GM19455 (cell line): ENCODE data around the gene RBM42.
A peak's percentile ranks its signal among the peaks of the same experiment; 100 is the strongest.

Experiments used
- ATAC-seq: cut with Tn5 transposase; IDR thresholded peaks from one replicate; pipeline ENCODE4 v1.9.1; 2021; ENCODE audit not compliant: unreplicated experiment

The RBM42 gene

DNA sequence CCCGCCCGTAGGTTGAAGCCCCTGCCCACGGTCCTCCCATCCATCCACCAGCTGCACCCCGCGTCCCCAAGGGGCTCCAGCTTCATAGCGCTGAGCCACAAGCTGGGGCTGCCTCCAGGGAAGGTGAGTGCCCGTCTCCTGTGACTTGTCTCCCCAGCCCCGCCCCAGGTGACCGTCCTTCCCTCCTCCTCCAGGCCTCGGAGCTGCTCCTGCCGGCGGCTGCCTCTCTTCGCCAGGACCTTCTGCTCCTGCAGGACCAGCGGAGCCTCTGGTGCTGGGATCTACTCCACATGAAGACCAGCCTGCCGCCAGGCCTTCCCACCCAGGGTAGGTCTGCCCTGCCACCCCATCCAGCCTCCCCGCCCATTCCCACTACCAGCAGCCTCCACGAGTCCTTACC lies 8.8 kb upstream of the RBM42 start:
- ATAC-seq, result no peak

DNA sequence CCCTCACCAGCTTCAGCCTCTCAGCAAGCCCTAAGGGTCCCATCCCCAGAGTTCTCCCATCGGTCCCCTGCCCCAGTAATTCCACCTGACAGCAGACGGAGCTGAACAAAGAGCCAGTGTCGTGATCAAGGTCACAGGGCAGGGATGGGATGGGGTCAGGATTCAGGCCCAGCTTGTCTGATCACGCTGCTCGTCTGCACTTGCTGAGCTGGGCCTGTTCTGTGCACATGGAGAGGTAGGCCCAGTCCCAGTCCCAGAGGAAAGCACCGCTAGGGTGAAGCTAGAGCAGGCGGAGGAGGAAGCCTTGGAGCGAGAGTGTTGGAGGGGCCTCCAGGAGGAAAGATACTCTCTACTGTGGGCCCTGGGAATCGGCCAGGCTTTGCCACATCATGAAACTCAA lies 7.1 kb upstream of the RBM42 start:
- no peak for ATAC-seq

DNA sequence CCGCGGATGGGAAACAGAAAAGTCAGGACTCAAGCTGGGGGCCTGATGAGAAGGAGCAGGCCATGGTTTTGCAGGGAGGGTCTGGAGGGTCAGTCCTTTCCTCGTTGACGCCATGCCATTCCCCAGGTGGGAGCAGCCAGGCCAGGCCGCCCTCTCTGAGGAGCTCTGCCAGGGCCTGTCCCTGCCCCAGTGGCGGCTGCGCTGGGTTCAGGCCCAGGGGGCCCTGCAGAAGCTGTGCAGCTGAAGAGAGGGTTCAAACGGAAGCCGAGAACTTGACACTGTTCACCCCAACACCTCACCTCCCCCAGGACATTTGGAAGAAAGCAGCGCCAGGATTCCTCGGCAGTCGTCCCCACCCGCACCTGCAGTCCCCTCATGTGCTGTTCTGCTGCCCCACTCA lies 6.1 kb upstream of the RBM42 start:
- no peak for ATAC-seq

DNA sequence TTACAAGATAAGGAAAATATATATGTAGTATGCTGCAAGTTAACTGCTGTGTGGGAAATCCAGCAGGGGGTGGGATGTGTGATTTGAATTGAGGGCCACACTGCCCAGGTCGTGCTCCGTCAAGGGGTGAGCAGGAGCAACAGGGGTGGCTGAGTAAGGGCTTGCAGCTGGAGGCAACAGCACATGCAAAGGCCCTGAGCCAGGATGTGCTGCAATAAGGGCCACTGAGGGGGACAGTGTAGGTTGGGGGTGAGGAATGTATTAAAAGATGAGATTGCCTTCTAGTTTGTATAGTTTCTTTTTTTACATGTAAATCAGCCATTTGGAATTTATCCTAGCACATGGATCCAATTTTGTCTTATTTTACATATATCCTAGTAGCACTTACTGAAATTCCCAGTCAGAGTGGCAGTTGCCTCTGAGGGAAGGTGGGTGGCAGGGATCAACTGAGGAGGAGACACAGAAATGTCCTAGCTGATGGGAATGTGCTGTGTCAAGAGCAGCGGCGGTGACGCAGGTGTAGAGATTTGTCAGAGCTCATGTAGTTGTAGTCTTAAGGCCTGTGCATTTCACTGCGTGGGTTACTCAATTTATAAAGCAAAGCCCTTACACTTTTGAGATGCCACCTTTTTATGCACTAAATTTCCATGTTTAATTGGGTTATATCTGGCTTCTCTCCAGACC lies 5.4 kb upstream of the RBM42 start:
- no peak for ATAC-seq

DNA sequence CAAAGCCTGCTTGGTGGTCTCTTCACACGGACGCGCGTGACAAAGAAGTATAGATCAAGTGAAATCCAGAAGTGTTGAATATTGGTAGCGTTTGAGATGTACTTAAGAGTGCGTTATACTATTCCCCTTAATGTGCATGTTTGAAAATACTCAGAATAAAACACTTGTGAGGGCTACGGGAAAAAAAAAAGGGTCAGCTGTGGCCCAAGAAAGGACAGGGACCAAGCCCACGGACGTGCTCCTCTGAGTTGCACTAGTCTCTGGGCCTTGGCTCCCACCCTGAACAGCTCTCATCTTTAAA lies 622 bp upstream of the RBM42 start:
- peak; percentile 28 for ATAC-seq

DNA sequence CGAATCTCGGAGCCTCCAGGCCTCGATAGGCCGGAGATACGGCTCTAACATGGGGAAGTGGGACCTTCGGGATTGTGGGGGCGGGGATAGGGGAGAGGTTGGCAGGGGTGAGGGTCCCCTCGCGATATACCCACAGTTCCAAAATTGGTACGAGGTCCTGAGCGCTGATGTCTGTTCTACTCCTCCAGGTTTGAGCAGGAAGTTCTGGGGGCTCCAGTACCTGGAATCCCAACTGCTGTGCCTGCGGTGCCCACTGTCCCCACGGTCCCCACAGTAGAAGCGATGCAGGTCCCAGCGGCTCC lies 447 bp downstream of the RBM42 start:
- ATAC-seq, result no peak

DNA sequence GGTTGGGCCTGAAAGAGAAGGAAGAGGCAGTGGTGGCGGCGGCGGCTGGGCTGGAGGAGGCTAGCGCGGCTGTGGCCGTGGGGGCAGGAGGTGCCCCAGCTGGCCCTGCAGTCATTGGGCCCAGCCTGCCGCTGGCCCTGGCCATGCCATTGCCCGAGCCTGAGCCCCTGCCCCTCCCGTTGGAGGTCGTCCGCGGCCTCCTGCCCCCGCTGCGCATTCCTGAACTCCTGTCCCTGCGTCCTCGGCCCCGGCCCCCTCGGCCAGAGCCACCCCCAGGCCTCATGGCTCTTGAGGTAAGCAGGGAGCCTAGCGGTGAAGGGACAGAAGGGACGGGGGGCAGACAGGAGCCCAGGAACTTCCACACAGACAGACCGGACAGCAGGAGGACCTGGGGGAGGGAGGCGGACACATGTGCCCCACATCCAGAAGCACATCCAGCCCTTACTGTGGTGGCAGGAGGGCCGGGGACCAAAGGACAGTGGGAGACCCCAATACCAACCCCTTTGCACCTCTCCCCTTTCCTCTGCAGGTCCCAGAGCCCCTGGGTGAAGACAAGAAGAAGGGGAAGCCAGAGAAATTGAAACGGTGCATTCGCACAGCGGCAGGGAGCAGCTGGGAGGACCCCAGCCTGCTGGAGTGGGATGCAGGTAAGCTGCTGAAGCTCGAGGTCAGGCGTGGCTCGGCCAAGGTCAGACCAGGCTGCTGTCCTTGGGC lies 5.0 kb downstream of the RBM42 start:
- no peak for ATAC-seq

DNA sequence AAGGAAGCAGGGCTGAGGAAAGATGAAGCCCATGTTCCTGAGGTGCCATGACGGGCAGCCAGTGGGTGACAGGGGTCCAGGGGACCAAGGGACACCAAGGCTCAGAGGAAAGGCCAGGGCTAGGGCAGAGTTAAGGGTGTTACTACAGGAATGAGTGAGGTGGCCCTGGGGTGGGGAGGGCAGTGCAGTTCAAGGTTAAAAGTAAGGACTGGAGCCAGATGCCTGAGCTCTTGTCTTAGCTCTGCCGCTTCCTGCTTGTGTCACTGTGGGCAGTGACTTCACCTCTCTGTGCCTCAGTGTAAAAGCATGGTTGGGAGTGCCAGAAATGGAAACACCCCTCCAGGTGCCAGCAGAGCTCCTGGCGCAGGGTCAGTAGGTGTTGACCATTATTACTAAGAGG lies 7.8 kb downstream of the RBM42 start:
- no peak for ATAC-seq

DNA sequence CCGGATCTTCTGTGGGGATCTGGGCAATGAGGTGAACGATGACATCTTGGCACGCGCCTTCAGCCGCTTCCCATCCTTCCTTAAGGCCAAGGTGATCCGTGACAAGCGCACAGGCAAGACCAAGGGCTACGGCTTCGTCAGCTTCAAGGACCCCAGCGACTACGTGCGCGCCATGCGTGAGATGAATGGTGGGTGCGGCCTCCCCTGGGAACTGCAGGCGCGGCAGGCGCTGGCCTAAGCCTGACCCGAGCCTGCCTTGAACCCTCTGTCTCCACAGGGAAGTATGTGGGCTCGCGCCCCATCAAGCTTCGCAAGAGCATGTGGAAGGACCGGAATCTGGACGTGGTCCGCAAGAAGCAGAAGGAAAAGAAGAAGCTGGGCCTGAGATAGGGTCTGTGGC lies 8.3 kb downstream of the RBM42 start:
- no peak for ATAC-seq

DNA sequence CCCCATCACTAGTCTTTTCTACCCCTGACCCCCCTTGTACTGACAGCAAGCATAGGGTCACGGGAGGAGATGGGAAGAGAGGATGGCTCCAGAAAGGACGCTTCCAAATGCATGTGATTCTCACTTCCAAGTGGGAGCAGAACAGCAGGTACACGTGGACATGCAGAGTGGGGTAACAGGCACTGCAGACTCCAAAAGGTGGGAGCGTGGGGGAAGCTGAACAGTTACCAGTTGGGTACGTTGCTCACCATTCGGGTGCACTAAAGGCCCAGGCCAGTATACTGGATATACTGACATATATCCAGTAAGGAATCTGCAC lies 10.4 kb downstream of the RBM42 start:
- no peak for ATAC-seq

DNA sequence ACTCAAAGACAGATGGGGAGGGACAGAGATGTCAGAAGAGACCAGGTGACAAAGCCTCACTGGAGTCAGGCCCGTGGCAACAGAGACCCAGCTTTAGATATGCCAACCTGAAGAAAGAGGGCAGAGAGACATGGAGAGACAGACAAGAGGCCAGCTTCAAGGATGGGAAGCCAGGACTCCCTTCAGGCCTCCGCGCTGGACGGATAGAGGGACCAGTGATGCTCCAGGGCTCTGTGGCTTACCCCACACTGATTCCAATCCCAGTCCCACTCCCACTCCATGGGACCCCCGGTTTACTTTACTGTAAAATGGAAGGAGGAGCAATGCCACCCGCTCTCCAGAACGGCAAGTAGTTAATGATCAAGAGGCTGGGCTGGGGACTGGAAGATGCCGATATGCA lies 11.0 kb downstream of the RBM42 start:
- ATAC-seq, result no peak

DNA sequence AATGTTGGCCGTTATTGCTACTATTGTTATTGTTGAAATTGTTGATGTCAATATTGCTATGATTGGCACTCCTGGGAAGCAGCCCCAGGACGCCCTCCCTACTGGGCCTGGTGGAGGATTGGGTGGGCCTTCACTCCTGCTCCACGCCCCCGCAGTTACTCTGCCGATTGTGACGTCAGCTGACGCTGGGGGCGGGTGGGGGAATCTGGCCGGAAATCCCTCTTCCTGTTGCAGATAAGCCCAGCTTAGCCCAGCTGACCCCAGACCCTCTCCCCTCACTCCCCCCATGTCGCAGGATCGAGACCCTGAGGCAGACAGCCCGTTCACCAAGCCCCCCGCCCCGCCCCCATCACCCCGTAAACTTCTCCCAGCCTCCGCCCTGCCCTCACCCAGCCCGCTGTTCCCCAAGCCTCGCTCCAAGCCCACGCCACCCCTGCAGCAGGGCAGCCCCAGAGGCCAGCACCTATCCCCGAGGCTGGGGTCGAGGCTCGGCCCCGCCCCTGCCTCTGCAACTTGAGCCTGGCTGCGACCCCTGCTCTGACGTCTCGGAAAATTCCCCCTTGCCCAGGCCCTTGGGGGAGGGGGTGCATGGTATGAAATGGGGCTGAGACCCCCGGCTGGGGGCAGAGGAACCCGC lies 12.8 kb downstream of the RBM42 start, which contains the start of gene ETV2:
Gene ETV2, plus strand, starts transcription at position 231 of the 637 bp plus-strand sequence. CDS start 716 bp downstream, outside the sequence.
- ATAC-seq, result no peak

DNA sequence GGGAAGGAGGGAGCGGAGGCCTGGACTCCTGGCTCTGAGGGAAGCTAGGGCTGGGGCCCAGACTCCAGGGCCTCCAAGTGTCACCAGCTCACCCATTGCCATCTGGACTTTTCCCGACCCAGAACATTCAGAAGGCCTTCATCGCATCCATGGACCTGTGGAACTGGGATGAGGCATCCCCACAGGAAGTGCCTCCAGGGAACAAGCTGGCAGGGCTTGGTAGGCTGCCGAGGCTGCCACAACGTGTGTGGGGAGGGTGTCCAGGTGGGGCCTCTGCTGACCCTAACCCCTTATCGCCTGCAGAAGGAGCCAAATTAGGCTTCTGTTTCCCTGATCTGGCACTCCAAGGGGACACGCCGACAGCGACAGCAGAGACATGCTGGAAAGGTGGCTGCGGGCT lies 13.5 kb downstream of the RBM42 start:
- ATAC-seq, result no peak

DNA sequence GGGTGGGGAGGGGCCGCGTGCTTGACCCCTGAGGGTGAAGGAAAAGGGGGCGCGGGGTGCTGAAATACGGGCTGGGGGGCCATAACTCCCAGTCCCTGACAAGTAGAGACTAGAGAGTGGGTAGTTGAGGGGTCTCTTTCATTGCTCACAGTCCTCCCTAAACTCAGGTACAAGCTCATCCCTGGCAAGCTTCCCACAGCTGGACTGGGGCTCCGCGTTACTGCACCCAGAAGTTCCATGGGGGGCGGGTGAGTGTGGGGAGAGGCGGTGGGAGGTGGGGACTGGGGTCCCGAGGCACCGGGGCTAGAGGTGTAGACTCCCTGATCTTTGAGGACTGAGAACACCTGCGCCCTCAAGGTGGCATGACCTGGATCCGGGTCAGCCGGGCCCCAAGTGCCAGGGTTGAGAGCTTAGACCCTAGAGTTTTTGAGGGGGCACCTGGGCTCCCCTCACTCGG lies 14.0 kb downstream of the RBM42 start:
- no peak for ATAC-seq

DNA sequence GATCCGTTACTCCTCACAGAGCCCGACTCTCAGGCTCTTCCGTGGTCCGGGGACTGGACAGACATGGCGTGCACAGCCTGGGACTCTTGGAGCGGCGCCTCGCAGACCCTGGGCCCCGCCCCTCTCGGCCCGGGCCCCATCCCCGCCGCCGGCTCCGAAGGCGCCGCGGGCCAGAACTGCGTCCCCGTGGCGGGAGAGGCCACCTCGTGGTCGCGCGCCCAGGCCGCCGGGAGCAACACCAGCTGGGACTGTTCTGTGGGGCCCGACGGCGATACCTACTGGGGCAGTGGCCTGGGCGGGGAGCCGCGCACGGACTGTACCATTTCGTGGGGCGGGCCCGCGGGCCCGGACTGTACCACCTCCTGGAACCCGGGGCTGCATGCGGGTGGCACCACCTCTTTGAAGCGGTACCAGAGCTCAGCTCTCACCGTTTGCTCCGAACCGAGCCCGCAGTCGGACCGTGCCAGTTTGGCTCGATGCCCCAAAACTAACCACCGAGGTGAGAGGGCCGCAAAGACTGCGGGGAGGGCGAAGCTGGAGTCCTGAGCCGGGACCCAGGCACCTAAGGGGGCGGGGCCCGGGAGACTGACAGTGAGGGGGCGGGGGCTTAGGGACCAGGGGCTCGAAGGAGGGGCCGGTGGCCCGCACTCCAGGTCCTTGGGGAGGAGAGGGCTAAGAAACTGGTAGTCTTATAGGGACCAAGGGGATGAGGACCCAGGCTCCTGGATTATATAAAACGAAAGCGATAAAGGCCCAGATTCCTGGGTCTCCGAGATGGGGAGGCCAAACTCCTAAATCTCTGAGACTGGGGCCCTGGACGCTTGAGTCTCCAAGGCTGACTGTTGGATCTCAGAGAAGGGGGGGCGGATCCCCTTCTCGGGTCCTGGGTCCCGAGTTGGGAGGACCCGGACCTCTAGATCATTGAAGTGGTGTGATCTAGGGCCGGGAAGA lies 14.7 kb downstream of the RBM42 start:
- peak; percentile 45 for ATAC-seq

DNA sequence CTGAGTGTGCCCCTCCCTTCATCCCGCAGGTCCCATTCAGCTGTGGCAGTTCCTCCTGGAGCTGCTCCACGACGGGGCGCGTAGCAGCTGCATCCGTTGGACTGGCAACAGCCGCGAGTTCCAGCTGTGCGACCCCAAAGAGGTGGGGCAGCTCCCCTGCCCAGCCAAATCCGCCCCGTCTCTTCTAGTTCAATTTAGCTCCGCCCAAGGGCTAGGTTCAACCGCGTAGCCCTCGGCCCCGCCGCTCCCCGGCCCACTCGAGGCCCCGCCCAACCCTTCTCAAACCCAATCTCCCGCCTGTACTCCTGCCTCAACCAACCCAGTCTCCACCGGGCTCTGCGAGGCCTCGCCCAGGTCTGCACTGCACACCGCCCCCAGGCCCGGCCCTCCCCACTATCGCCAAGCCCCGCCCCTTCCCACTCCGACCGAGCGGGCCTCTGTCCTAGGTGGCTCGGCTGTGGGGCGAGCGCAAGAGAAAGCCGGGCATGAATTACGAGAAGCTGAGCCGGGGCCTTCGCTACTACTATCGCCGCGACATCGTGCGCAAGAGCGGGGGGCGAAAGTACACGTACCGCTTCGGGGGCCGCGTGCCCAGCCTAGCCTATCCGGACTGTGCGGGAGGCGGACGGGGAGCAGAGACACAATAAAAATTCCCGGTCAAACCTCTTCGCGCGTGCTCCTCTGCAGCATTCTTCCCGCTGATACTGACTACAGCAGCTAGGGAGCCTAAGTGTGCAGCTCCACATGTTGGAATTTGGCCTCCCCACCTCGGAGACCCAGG lies 15.6 kb downstream of the RBM42 start:
- ATAC-seq, result peak; percentile 59

DNA sequence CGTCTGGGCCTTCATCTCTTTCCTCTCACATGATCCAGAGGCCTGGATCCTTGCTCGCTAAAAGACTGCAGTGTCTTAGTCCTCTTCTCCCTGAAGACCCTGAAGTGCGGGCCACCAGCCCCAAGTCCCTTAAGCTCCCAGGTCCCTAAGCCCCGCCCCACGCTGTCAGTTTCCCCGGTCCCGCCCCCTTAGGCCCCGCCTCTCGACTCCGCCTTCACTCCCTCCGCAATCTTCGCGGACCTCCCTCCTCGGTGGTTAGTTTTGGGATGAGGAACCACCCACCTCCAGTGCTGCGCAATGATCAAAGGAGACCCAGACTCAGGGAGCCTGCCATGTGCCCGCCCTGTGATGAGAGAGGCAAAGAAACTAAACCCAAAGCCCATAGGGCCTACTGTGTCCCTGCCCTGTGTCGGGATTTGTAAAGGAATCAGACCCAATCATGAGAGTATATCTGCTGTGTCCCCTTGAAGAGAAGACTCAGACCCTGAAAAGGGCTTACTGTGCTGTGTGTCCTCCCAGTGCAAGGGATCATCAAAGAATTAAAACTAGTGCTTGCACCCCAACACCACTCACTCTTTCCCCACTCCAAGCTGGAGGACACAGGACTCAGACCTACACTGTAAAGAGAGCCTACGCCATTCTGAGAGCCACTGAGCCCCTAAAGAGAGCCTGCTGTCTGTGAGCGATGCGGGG lies 16.3 kb downstream of the RBM42 start:
- no peak for ATAC-seq

DNA sequence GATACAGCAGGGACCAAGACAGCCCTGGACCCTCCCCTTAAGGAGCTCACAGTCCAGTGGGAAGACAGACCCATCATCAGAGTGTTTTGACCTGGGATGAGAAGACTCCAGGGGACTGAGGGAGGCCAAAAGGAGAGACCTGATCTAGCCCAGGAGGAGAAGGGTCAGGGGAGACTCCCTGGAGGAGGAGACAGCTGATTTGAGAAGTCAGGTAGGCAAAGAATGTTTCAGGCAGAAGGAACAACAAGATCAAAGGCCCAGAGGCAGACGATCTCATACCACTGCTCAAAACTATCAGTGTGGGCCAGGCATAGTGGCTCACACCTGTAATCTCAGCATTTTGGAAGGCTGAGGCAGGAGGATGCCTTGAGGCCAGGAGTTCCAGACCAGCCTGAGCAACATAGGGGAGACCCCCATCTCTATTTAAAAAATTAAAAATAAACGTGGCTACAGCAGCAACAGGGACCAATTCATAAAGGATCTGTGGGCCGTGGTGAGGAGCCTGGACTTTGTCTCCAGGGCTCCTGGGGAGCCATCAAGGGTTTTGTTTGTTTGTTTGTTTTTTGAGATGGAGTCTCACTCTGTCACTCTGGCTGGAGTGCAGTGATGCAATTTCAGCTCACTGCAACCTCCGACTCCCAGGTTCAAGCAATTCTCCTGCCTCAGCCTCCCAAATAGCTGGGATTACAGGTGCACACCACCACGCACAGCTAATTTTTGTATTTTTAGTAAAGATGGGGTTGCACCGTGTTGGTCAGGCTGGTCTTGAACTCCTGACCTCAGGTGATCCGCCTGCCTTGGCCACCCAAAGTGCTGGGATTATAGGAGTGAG lies 17.1 kb downstream of the RBM42 start:
- no peak for ATAC-seq
